Esophagus squamous epithelium (tissue), 5 donors: ENCODE measurements around the gene MYH15. TPM values are rescaled to one million over a fixed set of nuclear protein-coding genes. Genes with fewer than 3 reads are reported as not detected.

Source experiments
- DNase-seq: peaks from one replicate; lab custom pipeline; 2025; lab: John Stamatoyannopoulos, UW
- H3K27ac ChIP-seq, 4 donors: fragments of 200-600 bp; sonication (generic); one replicate each; pipeline ENCODE4 v1.5.1; 2016 to 2019; ENCODE audit warnings: mild to moderate bottlenecking in 1 of 4
- H3K27me3 ChIP-seq, 4 donors: fragments of 200-600 bp; sonication (generic); 1 replicate in 3 of 4; 2 replicates in 1 of 4; pipeline versions ENCODE4 v1.5.1 to v1.6.0; 2017 to 2021; ENCODE audit warnings: antibody characterized with exemption in 1 of 4
- H3K36me3 ChIP-seq, 3 donors: fragments of 200-600 bp; sonication (generic); one replicate each; pipeline ENCODE4 v1.5.1; 2016 to 2019
- H3K4me1 ChIP-seq, 3 donors: fragments of 200-600 bp; sonication (generic); one replicate each; pipeline ENCODE4 v1.5.1; 2017 to 2019
- H3K4me3 ChIP-seq, 4 donors: fragments of 200-600 bp; sonication (generic); 1 replicate in 3 of 4; 2 replicates in 1 of 4; pipeline ENCODE4 v1.5.1; 2016 to 2019; ENCODE audit warnings: mild to moderate bottlenecking in 2 of 4, moderate library complexity in 1 of 4
- H3K9me3 ChIP-seq, 3 donors: fragments of 200-600 bp; sonication (generic); one replicate each; pipeline ENCODE4 v1.5.1; 2016 to 2019
- CTCF ChIP-seq, 6 experiments: fragments of 450-650 bp in 4 of 6; fragments of 200-600 bp in 2 of 6; sonication (generic) in 2 of 6; IDR thresholded peaks; one replicate each; pipeline ENCODE4 v1.5.1; 2016 to 2019; ENCODE audit warnings: antibody characterized with exemption in 6 of 6, mild to moderate bottlenecking in 4 of 6, moderate library complexity in 4 of 6
- POLR2A ChIP-seq, 4 donors: fragments of 450-650 bp; IDR thresholded peaks; one replicate each; pipeline ENCODE4 v1.6.1; 2017; ENCODE audit warnings: antibody characterized with exemption in 4 of 4, mild to moderate bottlenecking in 4 of 4, moderate library complexity in 3 of 4
- WGBS, 2 donors: methylation state at CpG; one replicate each; pipeline ENCODE4 v1.1.5; 2018; 5-methylcytosine and 5-hydroxymethylcytosine counted together
- intact Hi-C: fragments of 100-400 bp; cut with DNase I; formaldehyde crosslinking; loops from one replicate; pipeline ENCODE4 v1.15.0; 2022
- total RNA-seq, 4 donors: library from RNA; depleted of rRNA; stranded (reverse); fragments of >200 nt; gene quantifications; one replicate each; pipeline ENCODE4 v1.1.0, GENCODE V29; 2016
- donor health status: DM: yes; HTN: yes; CAD: no.

Gene MYH15
- total RNA-seq, 4 donors from 2014 or later: under 0.01 TPM; not detected in 3

- no peak for DNase-seq
- Histone ChIP-seq H3K9me3 (no peaks in the 10 kb centered on the region), H3K27ac (no peak overlapping the region), H3K4me1 (peaks cover 0 to 13% (median 0%) of the 10 kb centered on the region in 3 donors), H3K4me3 (no peak overlapping the region), H3K36me3 (no peaks in the 10 kb centered on the region), H3K27me3 (no peaks in the 10 kb centered on the region)
- WGBS, 2 donors: 11% methylated on average over 2 of the region's 2 CpGs
- TF ChIP-seq POLR2A (IDR thresholded peaks at IDR 0.05) (no peak), CTCF (IDR thresholded peaks at IDR 0.05) (peak; percentile 46 to 80 (median 72))
- intact Hi-C loops: loop anchor here (5.0 kb wide), 1 partner anchor 68 kb away; no protein-coding TSS in a partner anchor
These were observed 20.6 kb downstream of the MYH15 start for GRCh38 chr3:108489776-108490175.

GRCh38 chr3:108488631-108489030, 21.8 kb downstream of the MYH15 start:
- intact Hi-C loops: no loop called here

GRCh38 chr3:108487439-108487838, 23.0 kb downstream of the MYH15 start:
- Histone ChIP-seq H3K4me1 (peaks cover 0 to 8% (median 0%) of the 10 kb centered on the region in 3 donors), H3K27me3 (no peaks in the 10 kb centered on the region), H3K4me3 (no peak overlapping the region), H3K27ac (no peak overlapping the region), H3K36me3 (no peaks in the 10 kb centered on the region), H3K9me3 (no peaks in the 10 kb centered on the region)
- TF ChIP-seq POLR2A (IDR thresholded peaks at IDR 0.05) (no peak), CTCF (IDR thresholded peaks at IDR 0.05) (no peak)
- intact Hi-C loops: no loop called here
- WGBS, 2 donors: 37 to 43% methylated on average over 2 of the region's 2 CpGs
- DNase-seq: no peak

More at GRCh38 chr3:108488631-108489030, 21.8 kb downstream of the MYH15 start:
- TF ChIP-seq POLR2A (IDR thresholded peaks at IDR 0.05) (no peak), CTCF (IDR thresholded peaks at IDR 0.05) (no peak)
- no peak overlapping the region for H3K4me3 ChIP-seq
- 38 to 53% methylated on average over 1 of the region's 1 CpG for WGBS, 2 donors
- no peak overlapping the region for H3K27ac ChIP-seq
- H3K36me3 ChIP-seq: no peaks in the 10 kb centered on the region
- H3K9me3 ChIP-seq: no peaks in the 10 kb centered on the region
- DNase-seq: no peak
- H3K27me3 ChIP-seq: no peaks in the 10 kb centered on the region
- peaks cover 0 to 8% (median 0%) of the 10 kb centered on the region in 3 donors for H3K4me1 ChIP-seq

GRCh38 chr3:108486941-108487340, 23.5 kb downstream of the MYH15 start:
- TF ChIP-seq CTCF (IDR thresholded peaks at IDR 0.05): no peak
- no peak for TF ChIP-seq POLR2A (IDR thresholded peaks at IDR 0.05)
- Histone ChIP-seq H3K36me3 (no peaks in the 10 kb centered on the region), H3K4me1 (peaks cover 0 to 8% (median 0%) of the 10 kb centered on the region in 3 donors), H3K27me3 (no peaks in the 10 kb centered on the region), H3K9me3 (no peaks in the 10 kb centered on the region), H3K27ac (no peak overlapping the region), H3K4me3 (no peak overlapping the region)
- DNase-seq: no peak
- WGBS, 2 donors: 15 to 36% methylated on average over 6 of the region's 6 CpGs
- intact Hi-C loops: no loop called here

GRCh38 chr3:108486338-108486737, 24.1 kb downstream of the MYH15 start:
- WGBS, 2 donors: 82 to 84% methylated on average over 3 of the region's 3 CpGs
- Histone ChIP-seq H3K9me3 (no peaks in the 10 kb centered on the region), H3K27me3 (no peaks in the 10 kb centered on the region), H3K27ac (no peak overlapping the region), H3K36me3 (no peaks in the 10 kb centered on the region), H3K4me1 (peaks cover 0 to 8% (median 0%) of the 10 kb centered on the region in 3 donors), H3K4me3 (no peak overlapping the region)
- intact Hi-C loops: no loop called here
- TF ChIP-seq POLR2A (IDR thresholded peaks at IDR 0.05): no peak
- TF ChIP-seq CTCF (IDR thresholded peaks at IDR 0.05): no peak
- DNase-seq: no peak
